Neural progenitor cell (in vitro differentiated cells): Measurements from ENCODE around the gene PPFIA4.

ENCODE experiments used
- EZH2 ChIP-seq: fragments of 200-600 bp; sonication (generic); IDR thresholded peaks from 2 replicates; pipeline ENCODE4 v1.6.1; 2017; ENCODE audit warnings: antibody characterized with exemption, mild to moderate bottlenecking, moderate library complexity
- EZH2phosphoT487 ChIP-seq: fragments of 200-600 bp; sonication (generic); IDR thresholded peaks from 2 replicates; pipeline ENCODE4 v1.6.1; 2017; ENCODE audit warnings: antibody characterized with exemption
- TF ChIP-seq, protein P1 (sequence below): fragments of 200-600 bp; sonication (generic); IDR thresholded peaks from 2 replicates; pipeline ENCODE4 v1.5.1; 2017; ENCODE audit warnings: antibody characterized with exemption, mild to moderate bottlenecking

DNA sequence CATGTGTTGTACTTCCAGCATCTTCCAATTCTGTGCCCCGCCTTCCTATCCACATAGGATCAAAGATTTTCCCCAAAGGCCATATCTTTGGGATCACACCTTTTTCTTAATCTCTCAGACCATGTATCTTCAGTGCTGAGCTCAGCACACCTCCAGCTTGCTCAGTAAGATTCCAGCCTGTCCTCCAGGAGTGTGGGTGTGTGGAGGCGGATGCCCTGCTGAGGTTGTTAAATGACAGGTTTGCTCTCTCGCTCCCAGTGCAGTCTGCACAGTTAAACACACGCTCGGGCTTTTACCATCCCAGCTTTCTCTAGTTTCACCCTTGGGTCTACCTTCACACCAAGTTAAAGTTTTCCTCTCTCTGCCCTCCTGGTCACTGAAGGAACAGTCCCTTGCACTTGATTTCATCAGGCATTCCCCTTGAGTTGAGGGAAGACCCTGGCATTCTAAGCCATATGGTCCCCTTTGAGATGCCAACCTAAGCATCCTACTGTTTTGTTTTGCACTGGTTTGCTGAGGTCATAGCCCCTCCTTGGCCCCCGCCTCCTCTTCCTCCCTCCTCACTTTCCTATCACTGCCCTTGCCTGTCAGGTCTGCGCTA lies 45.8 kb downstream of the PPFIA4 start:
- TF ChIP-seq, protein P1, sequence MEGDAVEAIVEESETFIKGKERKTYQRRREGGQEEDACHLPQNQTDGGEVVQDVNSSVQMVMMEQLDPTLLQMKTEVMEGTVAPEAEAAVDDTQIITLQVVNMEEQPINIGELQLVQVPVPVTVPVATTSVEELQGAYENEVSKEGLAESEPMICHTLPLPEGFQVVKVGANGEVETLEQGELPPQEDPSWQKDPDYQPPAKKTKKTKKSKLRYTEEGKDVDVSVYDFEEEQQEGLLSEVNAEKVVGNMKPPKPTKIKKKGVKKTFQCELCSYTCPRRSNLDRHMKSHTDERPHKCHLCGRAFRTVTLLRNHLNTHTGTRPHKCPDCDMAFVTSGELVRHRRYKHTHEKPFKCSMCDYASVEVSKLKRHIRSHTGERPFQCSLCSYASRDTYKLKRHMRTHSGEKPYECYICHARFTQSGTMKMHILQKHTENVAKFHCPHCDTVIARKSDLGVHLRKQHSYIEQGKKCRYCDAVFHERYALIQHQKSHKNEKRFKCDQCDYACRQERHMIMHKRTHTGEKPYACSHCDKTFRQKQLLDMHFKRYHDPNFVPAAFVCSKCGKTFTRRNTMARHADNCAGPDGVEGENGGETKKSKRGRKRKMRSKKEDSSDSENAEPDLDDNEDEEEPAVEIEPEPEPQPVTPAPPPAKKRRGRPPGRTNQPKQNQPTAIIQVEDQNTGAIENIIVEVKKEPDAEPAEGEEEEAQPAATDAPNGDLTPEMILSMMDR, result no peak
- TF ChIP-seq EZH2phosphoT487, result no peak
- TF ChIP-seq EZH2, result no peak
